GM21576 (cell line): ENCODE results near the gene CDK5RAP2.

ENCODE experiments used
- ATAC-seq: cut with Tn5 transposase; IDR thresholded peaks from one replicate; pipeline ENCODE4 v1.9.1; 2021; ENCODE audit warnings: mild to moderate bottlenecking, moderate library complexity; ENCODE audit not compliant: unreplicated experiment

Gene CDK5RAP2

DNA sequence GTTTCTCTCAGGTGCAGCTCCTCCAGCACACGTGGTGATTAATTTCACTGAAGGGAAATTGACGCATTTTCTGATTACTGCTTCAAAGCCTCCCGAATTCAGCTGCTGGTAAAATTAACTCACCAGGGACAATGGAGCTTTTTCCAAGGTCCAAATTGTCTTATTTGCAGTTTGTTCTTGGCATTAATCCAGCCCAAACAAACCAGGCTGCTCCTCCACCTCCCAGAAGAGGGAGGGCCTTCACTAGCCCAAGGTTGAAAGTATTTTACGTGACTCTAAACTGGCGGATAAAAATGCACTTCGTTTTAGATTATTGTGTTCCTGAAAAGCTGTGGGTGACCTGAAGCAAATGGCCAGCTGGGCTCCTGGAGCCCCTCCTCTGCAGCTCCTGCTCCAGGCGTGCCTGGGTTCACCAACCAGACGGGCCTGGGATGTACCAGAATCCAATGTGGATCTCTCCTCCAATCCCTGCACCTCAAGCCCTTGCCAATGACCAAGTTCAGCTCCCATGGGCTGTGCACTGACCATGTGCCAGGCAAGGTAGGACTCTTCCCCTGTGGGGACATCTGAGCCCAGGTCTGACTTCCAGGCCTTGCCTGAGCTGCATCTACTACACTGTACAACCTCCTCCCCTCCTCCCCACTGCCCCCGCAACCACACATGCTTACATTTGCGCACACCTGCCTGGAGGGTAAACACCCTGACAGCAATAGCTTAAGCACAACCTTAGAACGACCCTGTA is 193.4 kb downstream of the CDK5RAP2 start:
- ATAC-seq: no peak

DNA sequence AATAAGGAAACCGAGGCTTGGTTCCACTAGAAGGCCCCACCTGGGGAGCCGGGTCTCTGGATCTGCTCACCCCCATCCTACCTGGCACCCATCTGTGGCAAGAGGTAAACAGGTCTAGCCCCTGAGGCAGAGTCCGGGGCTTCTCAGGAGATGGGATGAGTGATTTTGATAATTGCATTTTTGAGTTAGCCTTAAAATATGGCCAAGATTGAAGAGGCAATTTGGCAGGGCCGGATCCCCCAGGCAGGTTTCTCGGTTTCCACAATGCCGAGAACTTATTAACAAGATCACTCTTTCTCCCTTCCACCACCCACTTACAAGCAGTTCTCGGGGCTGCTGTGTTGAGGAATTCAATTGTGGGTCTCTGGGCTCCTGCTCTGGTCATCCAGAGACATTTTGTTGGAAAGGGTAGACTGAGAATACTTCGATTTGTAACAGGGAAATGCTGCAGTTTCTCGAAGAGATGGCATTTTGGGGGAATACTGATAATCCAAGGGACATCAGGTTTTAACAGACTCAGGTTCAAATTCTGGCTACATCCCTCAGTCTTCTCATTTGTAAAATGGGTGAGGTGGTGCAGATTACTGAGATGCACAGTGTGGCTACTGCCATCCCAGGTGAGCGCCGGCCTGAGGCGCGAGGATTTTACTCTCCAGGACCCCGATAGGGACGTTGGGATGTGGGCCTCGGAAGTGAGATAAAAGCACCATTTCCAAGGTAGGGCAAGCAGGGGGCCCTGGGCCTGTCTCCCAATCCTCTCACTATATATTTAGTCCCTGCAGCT is 194.2 kb downstream of the CDK5RAP2 start:
- ATAC-seq: no peak

DNA sequence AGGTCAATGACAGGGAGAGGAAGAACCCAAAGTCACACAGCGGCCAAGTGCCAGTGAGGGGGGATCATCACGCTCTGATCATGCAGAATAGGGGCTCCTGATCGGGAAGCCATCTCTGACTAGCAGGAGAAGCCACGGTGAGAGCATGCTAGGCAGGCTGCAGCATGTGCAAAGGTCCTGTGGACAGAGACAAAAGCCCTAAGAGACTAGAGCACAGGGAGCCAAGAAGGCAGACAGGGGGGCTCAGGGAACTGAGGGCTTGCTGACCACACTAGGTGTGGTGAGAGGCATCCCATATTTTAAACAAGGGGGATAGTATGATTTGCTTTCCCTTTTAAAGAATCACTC is 195.1 kb downstream of the CDK5RAP2 start:
- ATAC-seq: no peak

DNA sequence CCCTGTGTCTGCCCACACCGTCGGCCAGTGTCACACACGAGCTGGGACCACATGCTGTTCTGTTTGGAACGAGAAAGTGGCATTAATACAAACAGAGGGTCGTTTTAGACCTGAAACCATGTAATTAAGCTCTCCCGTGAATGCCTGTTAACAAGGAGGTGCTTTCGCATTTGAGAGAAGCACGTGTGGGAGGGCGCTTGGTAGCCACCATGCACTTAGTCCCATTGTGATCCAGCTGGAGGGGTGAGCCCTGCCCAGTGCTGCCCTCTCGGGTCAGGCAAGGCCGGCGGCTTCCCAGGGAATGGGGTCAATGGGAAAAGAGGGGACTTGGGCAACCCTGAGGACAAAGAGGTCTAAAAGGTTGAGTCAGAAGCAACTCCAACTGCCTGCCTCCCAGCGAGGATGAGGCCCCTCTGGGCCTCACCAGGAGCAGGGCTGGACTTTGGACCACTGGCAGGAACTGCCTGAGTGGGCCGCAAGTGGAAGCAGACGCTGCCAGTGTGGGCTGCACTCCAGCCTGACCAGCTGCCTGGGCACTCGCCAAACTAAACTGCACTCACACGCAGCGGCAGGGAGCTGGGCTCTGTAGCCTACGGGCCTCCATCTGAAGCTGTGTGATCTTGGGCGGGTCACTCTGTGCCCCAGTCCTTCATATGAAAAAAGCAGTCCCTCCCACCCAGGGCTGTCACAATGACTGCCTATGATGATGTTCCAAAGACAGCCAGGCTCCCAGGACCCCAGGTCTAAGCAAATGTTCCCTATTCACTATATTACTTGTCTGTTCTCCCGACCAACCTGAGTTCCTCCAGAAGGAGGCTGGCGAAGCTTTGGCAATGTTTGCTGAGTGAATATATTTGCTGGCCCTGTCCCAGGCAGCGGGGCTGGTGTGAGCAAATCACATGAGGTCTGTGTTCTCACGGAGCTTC is 195.7 kb downstream of the CDK5RAP2 start:
- ATAC-seq: no peak

DNA sequence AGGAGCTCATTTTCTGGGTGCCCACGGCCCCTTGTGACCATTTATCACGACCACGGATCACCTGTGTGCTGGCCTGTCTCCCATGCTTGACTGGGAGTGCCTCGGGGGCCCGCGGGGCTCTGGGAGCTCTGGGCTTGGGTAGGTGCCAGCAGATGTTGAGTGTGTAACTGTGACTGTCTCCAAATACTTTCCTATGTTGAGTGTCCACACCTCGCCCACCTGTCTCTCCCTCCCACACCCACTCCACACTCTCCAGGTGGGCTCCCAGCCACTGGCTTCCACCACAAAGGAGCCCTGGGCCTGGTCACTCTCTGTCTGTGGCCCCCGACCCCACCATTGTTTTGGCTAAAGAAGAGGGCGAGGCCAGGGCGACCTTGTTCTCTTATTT is 196.4 kb downstream of the CDK5RAP2 start:
- ATAC-seq: no peak

DNA sequence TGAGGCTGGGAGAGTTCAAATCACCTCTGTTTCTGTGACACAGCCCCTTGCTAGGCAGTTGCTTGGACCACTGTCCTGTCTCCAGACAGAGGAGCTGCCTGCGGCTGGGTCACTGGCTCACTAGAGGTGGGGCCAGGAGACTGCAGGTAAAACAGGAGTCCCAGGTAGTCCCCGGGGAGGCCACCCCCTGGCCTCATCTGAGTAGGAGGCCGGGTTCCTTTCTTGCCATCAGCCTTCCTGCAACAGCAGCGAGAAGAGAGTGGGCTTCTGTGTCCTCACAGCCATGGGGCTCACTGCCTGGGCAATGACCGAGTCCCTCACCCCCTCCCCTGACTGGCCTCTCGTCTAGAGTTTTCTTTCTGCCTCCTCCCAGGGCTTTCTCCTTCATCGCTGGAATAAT is 197.5 kb downstream of the CDK5RAP2 start:
- no peak for ATAC-seq

DNA sequence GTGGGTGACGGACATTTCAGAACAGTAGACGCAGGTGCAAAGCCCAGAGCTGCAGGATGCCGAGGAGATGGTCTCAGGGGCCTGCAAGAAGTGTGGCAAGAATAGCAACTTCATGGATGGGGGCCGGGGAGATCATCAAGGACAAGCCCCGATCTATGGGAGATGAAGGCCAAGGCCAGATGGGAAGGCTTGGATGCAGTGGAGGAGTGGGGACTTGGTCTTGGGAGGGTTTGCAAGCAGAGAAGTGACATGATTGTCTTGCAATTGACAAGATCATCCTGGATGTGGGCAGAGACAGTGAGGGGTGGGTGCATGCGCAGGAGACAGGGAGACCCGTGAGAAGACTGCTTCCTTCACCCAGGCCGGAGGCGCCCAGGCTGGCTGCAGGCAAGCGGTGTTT is 198.1 kb downstream of the CDK5RAP2 start:
- no peak for ATAC-seq

DNA sequence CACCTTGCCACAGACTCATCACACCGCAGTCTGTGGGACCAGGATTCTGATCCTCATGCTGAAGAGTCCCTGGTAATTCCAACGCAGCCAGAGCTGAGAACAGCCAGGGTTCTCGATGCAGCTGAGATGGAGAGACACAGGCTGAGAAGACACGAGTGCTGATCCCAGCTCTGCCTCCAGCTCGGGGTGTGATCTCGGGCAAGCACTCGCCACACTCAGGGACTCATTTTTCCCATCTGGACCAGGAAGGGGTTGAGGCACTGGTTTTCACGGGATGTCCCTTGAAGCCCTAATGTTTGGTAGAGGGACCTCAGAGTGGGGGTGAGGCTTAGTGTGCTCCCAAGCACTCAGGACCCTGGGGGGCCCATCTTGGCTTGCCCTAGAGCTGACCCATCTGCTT is 200.4 kb downstream of the CDK5RAP2 start:
- no peak for ATAC-seq

DNA sequence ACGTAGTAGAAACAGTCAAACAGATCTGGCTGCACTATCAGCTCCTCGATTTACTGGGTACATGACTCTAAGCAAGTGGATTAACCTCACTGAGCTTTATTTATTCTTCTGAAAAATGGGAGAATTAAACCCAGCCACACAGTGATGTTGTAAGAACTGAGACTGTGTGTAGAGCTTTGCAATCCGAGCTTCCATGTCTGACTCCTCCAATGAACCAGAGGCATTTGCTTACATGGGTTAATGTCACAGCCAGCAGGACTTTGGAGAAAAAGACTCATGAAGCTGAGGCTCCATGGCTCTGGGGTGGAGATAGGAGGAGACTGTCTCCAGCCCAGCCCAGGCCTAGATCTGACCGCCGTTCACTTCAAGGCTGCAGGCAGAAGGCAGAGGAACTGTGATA is 201.3 kb downstream of the CDK5RAP2 start:
- no peak for ATAC-seq

DNA sequence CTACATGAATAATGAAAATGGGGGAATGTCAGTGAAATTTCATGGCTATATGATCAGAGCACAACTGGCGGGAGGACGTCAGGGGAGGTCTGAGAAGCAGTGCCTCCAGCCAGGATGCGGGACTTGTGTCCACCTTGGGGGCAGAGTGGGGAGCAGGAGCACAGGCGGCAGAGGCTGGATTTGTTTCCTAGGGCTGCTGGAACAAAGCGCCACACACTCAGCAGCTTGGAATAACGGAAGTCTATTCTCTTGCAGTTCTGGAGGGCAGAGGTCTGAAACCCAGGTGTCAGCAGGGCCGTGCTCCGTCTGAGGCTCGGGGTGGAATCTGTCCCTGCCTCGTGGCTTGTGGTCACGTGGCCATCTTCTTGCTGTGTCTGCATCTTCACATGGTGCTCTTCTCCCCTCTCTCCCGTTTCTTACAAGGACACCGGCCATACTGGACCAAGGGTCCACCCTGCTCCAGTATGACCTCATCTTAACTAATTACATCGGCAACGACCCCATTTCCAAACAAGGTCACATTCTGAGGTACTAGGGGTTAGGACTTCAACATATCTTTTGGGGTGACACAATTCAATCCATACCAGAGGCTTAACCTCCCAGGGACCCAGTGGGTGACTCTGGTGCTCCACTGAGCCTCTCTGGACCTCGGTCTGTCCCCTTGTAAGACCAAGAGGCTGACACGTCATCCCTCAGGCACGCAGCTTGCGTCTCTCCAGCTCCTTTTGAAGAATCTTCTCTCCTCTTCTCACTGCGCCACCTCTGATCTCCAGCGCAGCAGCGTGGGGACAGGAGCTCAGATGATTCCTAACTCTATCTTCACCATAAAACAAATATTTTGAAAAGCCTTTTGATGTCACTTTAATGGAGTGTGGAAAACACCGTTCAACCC is 202.5 kb downstream of the CDK5RAP2 start:
- no peak for ATAC-seq

DNA sequence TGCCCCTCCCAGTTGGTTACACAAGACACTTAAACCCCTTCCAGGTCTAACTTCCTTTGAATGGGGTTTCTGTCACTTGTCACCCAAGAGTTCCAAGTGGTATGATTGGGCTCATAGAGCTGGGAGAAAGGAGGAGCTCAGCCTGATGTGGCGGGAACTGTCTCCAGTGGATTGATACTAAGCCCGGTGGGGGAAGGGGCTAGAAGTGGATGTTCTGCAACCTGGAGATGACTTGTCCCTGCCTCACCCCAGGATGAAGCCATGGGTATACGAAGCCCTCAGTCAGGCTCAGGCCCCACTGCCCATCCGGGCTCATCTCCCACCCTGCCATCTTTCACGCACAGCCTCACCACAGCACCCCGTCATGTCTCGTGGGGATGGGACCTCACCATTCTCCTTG is 203.9 kb downstream of the CDK5RAP2 start:
- ATAC-seq: no peak

DNA sequence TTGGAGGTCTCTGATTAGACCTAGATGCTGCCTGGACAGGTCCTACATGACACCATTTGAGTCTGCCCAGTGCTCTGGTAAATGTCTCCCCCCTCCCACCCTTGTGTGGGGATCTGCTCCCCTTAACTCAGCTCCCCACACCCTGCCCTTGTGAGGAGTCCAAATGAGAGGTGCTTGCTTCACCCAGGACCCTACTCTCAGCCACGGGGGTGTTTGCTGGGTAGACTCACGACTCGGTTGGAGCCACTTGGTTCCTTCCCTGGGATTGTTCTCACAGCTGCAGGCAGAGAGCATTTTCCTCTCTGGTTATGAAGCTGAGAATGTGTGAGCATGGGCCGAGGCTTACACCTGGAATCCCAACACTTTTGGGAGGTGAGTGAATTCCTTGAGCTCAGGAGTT is 204.7 kb downstream of the CDK5RAP2 start:
- no peak for ATAC-seq

DNA sequence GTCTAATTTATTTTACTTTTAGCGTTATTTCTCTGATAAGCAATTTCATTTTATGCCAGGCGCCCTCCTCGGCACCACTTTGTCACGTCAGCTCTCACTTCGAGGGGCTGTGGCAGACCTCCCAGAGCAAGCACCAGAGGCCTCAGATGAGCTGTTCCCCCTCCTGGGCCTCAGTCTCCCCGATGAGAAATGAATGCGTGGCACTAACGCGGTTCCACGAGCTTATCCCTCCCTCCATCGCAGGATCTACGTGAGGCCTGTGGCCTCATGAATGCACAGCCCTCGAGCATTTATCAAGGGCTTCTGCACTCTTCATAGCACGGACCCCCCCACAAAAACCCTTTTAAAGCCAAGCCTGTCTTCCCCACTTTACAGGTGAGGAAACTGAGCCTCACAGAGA is 205.2 kb downstream of the CDK5RAP2 start:
- no peak for ATAC-seq

DNA sequence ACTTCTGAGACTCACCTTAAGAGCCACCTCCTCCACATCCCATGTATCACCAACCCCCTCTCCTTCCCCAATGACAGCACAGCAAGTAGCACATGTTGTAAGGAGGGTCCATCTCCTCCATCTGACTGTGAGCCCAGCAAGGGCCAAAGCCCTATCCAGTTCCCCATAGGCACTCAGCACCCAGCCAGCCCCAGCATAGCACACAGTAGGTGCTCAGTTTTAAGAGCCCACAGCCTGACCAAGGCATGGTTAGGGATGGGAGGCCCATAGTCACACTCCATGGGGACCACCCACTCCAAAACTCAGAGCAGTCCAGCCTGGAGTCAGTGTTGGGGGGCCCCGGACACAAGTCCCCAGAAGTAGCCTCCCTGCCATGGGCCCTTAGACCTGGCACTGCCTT is 205.7 kb downstream of the CDK5RAP2 start:
- no peak for ATAC-seq

DNA sequence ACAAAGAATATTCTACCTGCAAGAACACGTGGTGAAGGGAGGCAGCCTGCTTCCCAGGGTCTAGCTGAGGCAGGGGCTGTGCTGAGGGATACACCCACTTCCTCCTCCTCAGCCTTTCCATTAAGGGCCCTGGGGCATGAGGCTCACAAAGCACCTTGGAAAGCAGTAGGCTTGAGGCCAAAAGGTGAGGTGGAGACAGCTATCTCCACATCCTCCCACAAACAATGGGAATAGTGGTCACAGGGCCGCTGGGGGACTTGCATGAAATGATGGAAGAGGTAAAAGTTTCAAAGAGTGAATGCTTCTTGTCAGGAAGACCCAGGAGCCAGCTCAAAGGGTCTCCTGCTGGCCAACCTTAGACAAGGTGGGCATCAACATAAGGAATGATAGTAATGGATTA is 207.9 kb downstream of the CDK5RAP2 start:
- ATAC-seq: no peak

DNA sequence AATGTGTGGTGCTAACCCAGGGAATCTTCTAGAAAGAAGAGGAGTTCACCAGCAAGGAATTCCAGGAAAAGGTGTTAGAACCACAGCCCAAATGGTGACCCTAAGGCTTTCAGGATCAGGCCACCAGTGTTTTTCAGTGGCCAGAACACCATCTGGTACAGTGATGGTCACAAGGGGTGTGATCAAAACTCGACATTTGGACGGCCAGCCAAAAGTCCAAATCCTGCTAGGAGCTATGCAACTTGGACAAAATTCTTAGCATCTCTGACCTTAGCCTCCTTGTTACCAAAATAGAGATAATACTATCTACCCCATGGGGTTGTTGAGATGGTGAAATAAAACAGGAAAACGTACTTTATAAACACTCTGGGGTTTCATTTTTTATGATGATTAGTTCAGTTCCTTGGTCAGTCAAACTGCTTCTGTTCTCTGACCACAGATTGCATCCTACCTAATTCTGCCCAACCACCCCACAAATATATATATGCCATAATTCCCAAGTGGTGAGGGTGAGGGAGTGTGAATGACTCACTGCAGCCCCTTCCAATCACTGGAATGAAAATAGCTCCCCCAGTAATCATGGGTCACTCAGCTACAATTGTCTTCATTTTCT is 210.3 kb downstream of the CDK5RAP2 start:
- ATAC-seq: no peak

DNA sequence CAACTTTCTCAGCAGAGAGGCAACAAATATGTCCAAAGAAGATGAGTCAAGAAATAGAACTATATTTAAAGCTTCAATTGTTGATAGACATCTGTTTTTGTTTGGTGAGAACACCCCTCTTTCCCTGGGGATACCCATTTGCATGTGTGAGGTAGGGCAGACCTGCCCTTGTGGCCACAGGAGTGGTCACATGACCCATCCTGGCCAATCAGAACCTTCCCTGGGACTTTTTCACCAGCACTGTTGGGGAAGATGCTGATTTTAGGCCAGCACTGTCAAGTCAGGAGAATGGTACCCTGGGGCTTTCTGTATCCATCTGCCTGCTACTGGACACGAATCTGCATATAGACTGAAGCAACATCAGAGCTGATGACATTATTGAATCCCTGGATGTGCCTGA is 211.2 kb downstream of the CDK5RAP2 start:
- ATAC-seq: no peak

DNA sequence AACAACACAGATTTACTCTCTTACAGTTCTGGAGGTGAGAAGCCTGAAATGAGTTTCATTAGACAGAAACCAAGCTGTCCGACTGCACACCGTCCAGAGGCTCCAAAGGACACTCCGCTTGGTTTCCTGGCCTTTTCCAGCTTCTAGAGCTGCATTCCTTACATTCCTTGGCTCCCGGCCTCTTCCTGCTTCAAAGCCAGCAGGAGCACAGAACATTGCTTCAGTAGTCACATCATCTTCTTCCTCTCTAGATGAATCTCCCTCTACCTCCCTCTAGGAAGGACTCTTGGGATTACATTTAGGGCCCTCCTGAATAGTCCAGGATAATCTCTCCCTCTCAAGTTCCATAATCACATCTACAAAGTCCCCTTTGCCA is 213.3 kb downstream of the CDK5RAP2 start:
- ATAC-seq: no peak

DNA sequence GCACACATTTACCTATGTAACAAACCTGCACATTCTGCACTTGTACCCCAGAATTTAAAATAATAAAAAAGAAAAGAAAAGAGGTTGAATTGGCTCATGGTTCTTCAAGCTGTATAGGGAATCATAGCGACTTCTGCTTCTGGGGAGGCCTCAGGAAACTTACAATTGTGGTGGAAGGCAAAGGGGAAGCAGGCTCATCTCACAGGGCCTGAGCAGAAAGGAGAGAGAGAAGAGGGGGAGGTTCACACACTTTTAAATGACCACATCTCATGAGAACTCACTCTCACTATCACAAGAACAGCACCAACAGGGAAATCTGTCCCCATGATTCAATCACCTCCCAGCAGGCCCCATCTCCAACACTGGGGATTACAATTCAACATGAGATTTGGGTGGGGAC is 214.6 kb downstream of the CDK5RAP2 start:
- ATAC-seq: no peak

DNA sequence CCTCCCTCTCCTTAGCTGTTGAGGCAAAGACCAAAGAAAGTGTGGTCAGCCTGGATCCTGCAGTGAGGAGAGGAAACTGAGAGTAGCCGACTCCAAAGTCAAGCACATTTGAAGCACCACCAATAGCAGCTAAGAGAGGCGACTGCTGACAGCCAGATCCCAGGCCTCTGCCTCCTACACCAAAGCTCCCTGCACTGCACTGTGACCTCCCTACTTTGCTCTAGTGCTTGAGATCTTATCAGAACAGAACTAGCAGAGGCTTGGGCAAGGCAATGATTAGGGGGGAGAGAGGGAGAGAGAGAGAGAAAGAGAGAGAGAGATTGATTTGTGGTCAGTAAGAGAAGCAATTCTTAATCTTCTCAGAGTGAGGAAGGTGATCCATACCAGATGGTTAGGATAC is 216.3 kb downstream of the CDK5RAP2 start:
- ATAC-seq: no peak
